ENCODE measurements around the gene FES. TPM values are rescaled to one million over a fixed set of nuclear protein-coding genes. Genes with fewer than 3 reads are reported as not detected.

The FES gene
- total and polyA plus RNA-seq, 10 of the 15 experiments (the other 5 are each of a cell fraction or from before 2014, with no cell fraction given) = 0.07 to 23.9 (median 9.9) TPM

DNA sequence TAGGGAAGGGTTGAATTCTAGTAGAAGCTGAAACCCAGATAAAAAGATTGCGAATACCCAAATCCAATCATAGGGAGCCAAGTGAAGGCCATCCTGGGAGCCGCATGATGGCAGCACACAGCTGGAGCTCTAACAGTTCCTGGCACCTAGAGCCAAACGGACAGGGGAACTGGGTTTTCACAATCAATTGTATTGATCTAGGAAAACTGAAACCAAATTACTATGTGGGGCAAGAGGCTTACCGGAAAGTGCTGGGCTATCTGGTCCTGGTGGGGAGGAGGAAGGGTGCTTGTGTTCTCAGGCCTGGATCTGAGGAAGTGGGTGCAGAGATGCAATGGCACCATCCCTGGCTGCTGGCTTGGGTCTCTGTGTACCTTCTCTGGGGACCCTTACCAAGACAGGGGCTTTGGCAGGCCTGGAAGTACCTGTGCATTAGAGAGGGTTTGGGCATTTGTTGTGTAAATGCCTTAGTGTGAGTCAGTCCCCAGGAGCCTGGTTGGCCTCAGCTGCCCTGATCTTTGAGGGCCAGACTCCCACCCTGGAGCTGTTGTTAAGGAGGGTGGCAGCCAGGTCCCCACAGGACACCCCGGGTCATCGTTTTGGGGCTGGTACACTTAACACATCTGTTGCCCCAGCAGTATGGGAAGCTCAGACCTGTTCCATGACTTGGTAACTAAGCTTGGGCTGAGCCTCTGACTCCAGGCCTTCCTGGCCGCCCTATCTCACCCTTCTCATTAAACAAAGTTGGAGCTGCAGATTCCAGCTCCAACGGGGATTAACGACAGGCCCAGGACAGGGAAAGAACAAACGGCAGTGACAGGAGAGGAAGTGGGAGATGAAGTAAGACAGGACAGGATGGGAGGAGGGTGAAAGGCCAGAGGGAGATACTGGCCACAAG is 24.8 kb upstream of the FES start:
- H3K27me3 ChIP-seq (replicated peaks in 1 of 2; ENCODE audit: control insufficient read depth in 2 of 2, insufficient read depth in 2 of 2, low read length in 1 of 2) = no peaks in the 10 kb centered on the region
- ATAC-seq (no peak), FAIRE-seq (no peak), DNase-seq (ENCODE audit: low read depth, low spot score) (no peak)
- intact Hi-C loops (cut with micrococcal nuclease; ENCODE audit: unreplicated experiment) (loop anchor here (10.0 kb wide), 1 partner anchor 75 kb away; the partner anchor contains the start of genes HDDC3 and UNC45A), in situ Hi-C loops (cut with MboI) (no loop called here)
- H3K9me3 ChIP-seq (replicated peaks; ENCODE audit: control insufficient read depth, insufficient read depth, low read length) = no peaks in the 10 kb centered on the region
- H2AFZ ChIP-seq (ENCODE audit: control insufficient read depth, low read depth, low read length) = no peak overlapping the region
- H3K79me2 ChIP-seq (ENCODE audit: control insufficient read depth, insufficient read depth, low read length) = no peaks in the 10 kb centered on the region
- no peak overlapping the region for H3K9ac ChIP-seq (ENCODE audit: control insufficient read depth, insufficient read depth, low read length)
- peaks cover 26% of the 10 kb centered on the region for H3K4me1 ChIP-seq (ENCODE audit: control insufficient read depth, insufficient read depth, low read length)
- TF ChIP-seq SP1 (IDR thresholded peaks at IDR 0.05; ENCODE audit: low read depth, low read length) = no peak
- no peak for TF ChIP-seq CEBPB (IDR thresholded peaks at IDR 0.05; ENCODE audit: borderline replicate concordance in 1 of 2, low read depth in 2 of 2, low read length in 2 of 2)
- SMC1A ChIA-PET (ENCODE audit: uncharacterized antibody, unreplicated experiment) = no interaction called here
- H3K36me3 ChIP-seq (ENCODE audit: control insufficient read depth in 2 of 2, insufficient read depth in 2 of 2, low read length in 1 of 2) = no peaks in the 10 kb centered on the region
- RAD21 ChIA-PET (ENCODE audit: unreplicated experiment) = no interaction called here
- WGBS (ENCODE audit: insufficient coverage, insufficient replicate concordance, low lambda C conversion rate, missing lambda C conversion rate) = 84% methylated on average over 10 of the region's 10 CpGs
- no peak overlapping the region for H3K27ac ChIP-seq (ENCODE audit: control insufficient read depth, insufficient read depth)
- BruUV-seq (replicated peaks) = no TSS peak
- no peaks in the 10 kb centered on the region for H4K20me1 ChIP-seq (ENCODE audit: control insufficient read depth, insufficient read depth)
- no peak overlapping the region for H3K4me3 ChIP-seq
- CTCF ChIA-PET = interaction anchor here (0.7 kb wide), 1 partner anchor 27 kb away, joined by 3 read pairs; no protein-coding TSS in a partner anchor
- POLR2A ChIA-PET = interaction anchor here (0.6 to 0.8 kb wide), 3 partner anchors 158 to 1617 kb away, joined by 3 to 4 read pairs (median 3); no protein-coding TSS in a partner anchor
- H3K4me2 ChIP-seq (ENCODE audit: control insufficient read depth, insufficient read depth) = no peak overlapping the region

DNA sequence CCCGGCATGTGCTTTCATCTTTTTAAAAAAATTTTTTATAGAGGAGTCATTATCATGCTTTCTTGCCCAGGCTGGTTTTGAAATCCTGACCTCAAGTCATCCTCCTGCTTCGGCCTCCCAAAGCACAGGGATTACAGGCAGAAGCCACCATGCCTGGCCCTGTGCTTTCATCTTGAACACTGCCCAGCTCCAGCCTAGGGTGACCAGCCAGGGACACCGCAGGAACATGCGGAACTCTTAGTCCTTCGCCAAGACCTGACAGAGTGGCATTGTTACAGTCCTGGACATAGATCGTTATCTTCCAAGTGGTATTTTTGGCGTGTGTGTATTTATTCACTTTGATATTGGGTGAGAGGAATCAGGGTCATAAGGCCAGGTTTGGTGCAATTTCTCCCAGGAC is 23.9 kb upstream of the FES start:
- Histone ChIP-seq H3K4me3 (no peak overlapping the region), H3K9ac (ENCODE audit: control insufficient read depth, insufficient read depth, low read length) (no peak overlapping the region), H4K20me1 (ENCODE audit: control insufficient read depth, insufficient read depth) (no peaks in the 10 kb centered on the region), H3K36me3 (ENCODE audit: control insufficient read depth in 2 of 2, insufficient read depth in 2 of 2, low read length in 1 of 2) (no peaks in the 10 kb centered on the region), H3K27me3 (replicated peaks in 1 of 2; ENCODE audit: control insufficient read depth in 2 of 2, insufficient read depth in 2 of 2, low read length in 1 of 2) (no peaks in the 10 kb centered on the region), H2AFZ (ENCODE audit: control insufficient read depth, low read depth, low read length) (no peak overlapping the region), H3K79me2 (ENCODE audit: control insufficient read depth, insufficient read depth, low read length) (no peaks in the 10 kb centered on the region), H3K4me1 (ENCODE audit: control insufficient read depth, insufficient read depth, low read length) (peaks cover 17% of the 10 kb centered on the region), H3K4me2 (ENCODE audit: control insufficient read depth, insufficient read depth) (no peak overlapping the region), H3K27ac (ENCODE audit: control insufficient read depth, insufficient read depth) (no peak overlapping the region), H3K9me3 (replicated peaks; ENCODE audit: control insufficient read depth, insufficient read depth, low read length) (no peaks in the 10 kb centered on the region)
- SMC1A ChIA-PET (ENCODE audit: uncharacterized antibody, unreplicated experiment) = no interaction called here
- CTCF ChIA-PET = no interaction called here
- FAIRE-seq (no peak), ATAC-seq (no peak), DNase-seq (ENCODE audit: low read depth, low spot score) (no peak)
- BruUV-seq (replicated peaks) = no TSS peak
- in situ Hi-C loops (cut with MboI) (no loop called here), intact Hi-C loops (cut with micrococcal nuclease; ENCODE audit: unreplicated experiment) (no loop called here)
- no peak for TF ChIP-seq TAF1 (IDR thresholded peaks at IDR 0.05; ENCODE audit: borderline replicate concordance, low read depth, low read length)
- no peak for TF ChIP-seq NR2C2 (IDR thresholded peaks at IDR 0.05; ENCODE audit: borderline replicate concordance, control insufficient read depth, insufficient read length, low read depth)
- no peak for TF ChIP-seq ZNF24 (IDR thresholded peaks at IDR 0.05)
- no peak for TF ChIP-seq ZNF217 (IDR thresholded peaks at IDR 0.05)
- no peak for TF ChIP-seq NR2F1 (conservative IDR thresholded peaks at IDR 0.05)
- TF ChIP-seq KAT2A (conservative IDR thresholded peaks at IDR 0.05; ENCODE audit: control insufficient read depth, low read depth, low read length) = no peak
- no peak for TF ChIP-seq CHD1 (IDR thresholded peaks at IDR 0.05; ENCODE audit: low read depth, low read length)
- TF ChIP-seq BMI1 (IDR thresholded peaks at IDR 0.05; ENCODE audit: borderline replicate concordance) = no peak
- TF ChIP-seq SREBF2 (IDR thresholded peaks at IDR 0.05; ENCODE audit: low read length) = no peak
- no peak for TF ChIP-seq EZH2 (IDR thresholded peaks at IDR 0.05; ENCODE audit: borderline replicate concordance, control insufficient read depth, low read depth, low read length)
- no peak for TF ChIP-seq SREBF1 (IDR thresholded peaks at IDR 0.05; ENCODE audit: low read length)
- TF ChIP-seq STAT3 (IDR thresholded peaks at IDR 0.05; ENCODE audit: low read depth, low read length) = no peak
- TF ChIP-seq MXI1 (IDR thresholded peaks at IDR 0.05; ENCODE audit: low read depth, low read length) = no peak
- no peak for TF ChIP-seq BRCA1 (IDR thresholded peaks at IDR 0.05; ENCODE audit: low read depth, low read length)
- WGBS (ENCODE audit: insufficient coverage, insufficient replicate concordance, low lambda C conversion rate, missing lambda C conversion rate) = 95% methylated on average over 7 of the region's 7 CpGs
- POLR2A ChIA-PET = interaction anchor here (0.6 kb wide), 1 partner anchor 209 kb away, joined by 3 read pairs; no protein-coding TSS in a partner anchor
- RAD21 ChIA-PET (ENCODE audit: unreplicated experiment) = no interaction called here

Measured in GM12878 (cell line).